Measurements from ENCODE around the gene SPSB1. TPM values are rescaled to one million over a fixed set of nuclear protein-coding genes. Genes with fewer than 3 reads are reported as not detected.

SPSB1 gene
- total RNA-seq, 1 donor from 2014 or later, result 78.6 TPM

GRCh38 chr1:9341301-9341845 is 48.7 kb downstream of the SPSB1 start:
- H3K27ac Mint-ChIP-seq (ENCODE audit: unreplicated experiment), result peak overlapping the region; percentile 38
- no peak for DNase-seq
- H3K9me3 Mint-ChIP-seq (ENCODE audit: unreplicated experiment), result peaks cover 20% of the 10 kb centered on the region
- no peak overlapping the region for H3K4me3 Mint-ChIP-seq (ENCODE audit: unreplicated experiment)
- peaks cover 6% of the 10 kb centered on the region for H3K36me3 Mint-ChIP-seq (ENCODE audit: unreplicated experiment)
- peaks cover 8% of the 10 kb centered on the region for H3K27me3 Mint-ChIP-seq (ENCODE audit: unreplicated experiment)
- peaks cover 37% of the 10 kb centered on the region for H3K4me1 Mint-ChIP-seq (ENCODE audit: low read depth, unreplicated experiment)
- no peak for TF ChIP-seq CTCF (IDR thresholded peaks at IDR 0.05; ENCODE audit: partially characterized antibody, unreplicated experiment)

GRCh38 chr1:9343269-9343668 is 50.6 kb downstream of the SPSB1 start:
- Mint-ChIP-seq H3K27ac (ENCODE audit: unreplicated experiment) (peak overlapping the region; percentile 33), H3K27me3 (ENCODE audit: unreplicated experiment) (peaks cover 8% of the 10 kb centered on the region), H3K36me3 (ENCODE audit: unreplicated experiment) (peaks cover 6% of the 10 kb centered on the region), H3K4me3 (ENCODE audit: unreplicated experiment) (no peak overlapping the region), H3K4me1 (ENCODE audit: low read depth, unreplicated experiment) (peaks cover 39% of the 10 kb centered on the region), H3K9me3 (ENCODE audit: unreplicated experiment) (peaks cover 19% of the 10 kb centered on the region)
- no peak for TF ChIP-seq CTCF (IDR thresholded peaks at IDR 0.05; ENCODE audit: partially characterized antibody, unreplicated experiment)
- DNase-seq, result no peak

- no peak overlapping the region for H3K27ac Mint-ChIP-seq (ENCODE audit: unreplicated experiment)
- no peak for TF ChIP-seq CTCF (IDR thresholded peaks at IDR 0.05; ENCODE audit: partially characterized antibody, unreplicated experiment)
- H3K4me1 Mint-ChIP-seq (ENCODE audit: low read depth, unreplicated experiment), result peaks cover 50% of the 10 kb centered on the region
- peaks cover 12% of the 10 kb centered on the region for H3K27me3 Mint-ChIP-seq (ENCODE audit: unreplicated experiment)
- no peak overlapping the region for H3K4me3 Mint-ChIP-seq (ENCODE audit: unreplicated experiment)
- H3K36me3 Mint-ChIP-seq (ENCODE audit: unreplicated experiment), result peaks cover 6% of the 10 kb centered on the region
- H3K9me3 Mint-ChIP-seq (ENCODE audit: unreplicated experiment), result peaks cover 23% of the 10 kb centered on the region
- DNase-seq, result no peak
Measured at GRCh38 chr1:9344426-9345200, 51.9 kb downstream of the SPSB1 start.

GRCh38 chr1:9345471-9345870 is 52.8 kb downstream of the SPSB1 start:
- H3K4me1 Mint-ChIP-seq (ENCODE audit: low read depth, unreplicated experiment), result peaks cover 56% of the 10 kb centered on the region
- peak; percentile 12 for DNase-seq
- no peak for TF ChIP-seq CTCF (IDR thresholded peaks at IDR 0.05; ENCODE audit: partially characterized antibody, unreplicated experiment)
- H3K27me3 Mint-ChIP-seq (ENCODE audit: unreplicated experiment), result peaks cover 15% of the 10 kb centered on the region
- H3K27ac Mint-ChIP-seq (ENCODE audit: unreplicated experiment), result no peak overlapping the region
- H3K36me3 Mint-ChIP-seq (ENCODE audit: unreplicated experiment), result peaks cover 11% of the 10 kb centered on the region
- H3K4me3 Mint-ChIP-seq (ENCODE audit: unreplicated experiment), result peak overlapping the region; percentile 42
- peaks cover 21% of the 10 kb centered on the region for H3K9me3 Mint-ChIP-seq (ENCODE audit: unreplicated experiment)

GRCh38 chr1:9345922-9346321 is 53.2 kb downstream of the SPSB1 start:
- TF ChIP-seq CTCF (IDR thresholded peaks at IDR 0.05; ENCODE audit: partially characterized antibody, unreplicated experiment), result no peak
- no peak overlapping the region for H3K4me3 Mint-ChIP-seq (ENCODE audit: unreplicated experiment)
- peaks cover 21% of the 10 kb centered on the region for H3K9me3 Mint-ChIP-seq (ENCODE audit: unreplicated experiment)
- H3K36me3 Mint-ChIP-seq (ENCODE audit: unreplicated experiment), result peaks cover 11% of the 10 kb centered on the region
- no peak for DNase-seq
- H3K27ac Mint-ChIP-seq (ENCODE audit: unreplicated experiment), result peak overlapping the region; percentile 48
- peaks cover 59% of the 10 kb centered on the region for H3K4me1 Mint-ChIP-seq (ENCODE audit: low read depth, unreplicated experiment)
- peaks cover 15% of the 10 kb centered on the region for H3K27me3 Mint-ChIP-seq (ENCODE audit: unreplicated experiment)
